ENCODE measurements around the gene CDAN1. TPM values are rescaled to one million over a fixed set of nuclear protein-coding genes. Genes with fewer than 3 reads are reported as not detected.

The CDAN1 gene
- total RNA-seq, 2 experiments from 2014 or later, result 23.2 to 24.7 TPM

DNA sequence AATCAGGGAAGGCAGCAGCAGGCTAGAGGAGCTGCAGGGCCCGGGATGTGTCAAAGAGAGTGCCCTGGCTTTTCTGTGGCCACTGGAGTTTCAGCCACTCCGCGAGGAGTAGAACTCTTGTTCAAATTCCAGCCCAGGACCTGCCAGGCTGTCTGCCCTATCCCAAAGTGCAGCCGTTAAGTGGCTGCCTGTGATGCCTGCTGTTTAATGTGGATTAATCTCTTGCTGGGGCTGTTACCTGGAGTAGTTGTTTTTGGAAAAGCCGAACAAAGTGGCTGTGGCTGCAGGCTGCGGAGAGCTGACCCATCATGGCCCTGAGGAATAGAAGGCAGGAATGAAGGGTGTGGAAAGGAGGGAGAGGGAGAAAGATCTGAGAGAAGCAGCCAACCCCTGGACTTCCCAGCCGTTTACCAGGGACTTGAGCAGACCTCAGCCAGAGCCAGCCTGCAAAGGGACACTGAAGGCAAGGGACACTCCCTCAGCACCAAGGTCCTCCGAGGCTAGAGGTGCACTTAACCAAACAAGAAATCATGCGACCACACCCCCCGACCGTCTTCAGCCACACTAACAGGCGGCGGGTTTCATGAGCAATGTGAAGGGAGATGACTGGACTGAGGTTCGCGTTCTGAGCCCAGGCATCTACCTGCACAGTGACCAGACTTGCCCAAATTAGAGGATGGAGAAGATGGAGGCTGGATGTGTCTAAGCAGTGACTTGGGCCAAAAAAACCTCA lies 4.7 kb downstream of the CDAN1 start:
- peaks cover 69% of the 10 kb centered on the region for H3K36me3 Mint-ChIP-seq (ENCODE audit: low read depth)
- H3K27me3 ChIP-seq (ENCODE audit: control insufficient read depth in 1 of 2, insufficient read depth in 2 of 2, low read length in 2 of 2), result no peaks in the 10 kb centered on the region
- H3K9me3 ChIP-seq (ENCODE audit: control insufficient read depth in 1 of 2, insufficient read depth in 1 of 2, low read length in 2 of 2), result no peaks in the 10 kb centered on the region
- H3K4me1 ChIP-seq (ENCODE audit: insufficient read depth, low read length), result peaks cover 19% of the 10 kb centered on the region
- no peak for ATAC-seq (ENCODE audit: poor library complexity)
- intact Hi-C loops (cut with DNase I, micrococcal nuclease), result loop anchor here (10.0 kb wide), 3 partner anchors 193 to 603 kb away; partner anchors contain the start of genes LCMT2 (in 1 of the 2), SNAP23 (in 1 of the 2), TTBK2 (in 1 of the 2) and ZNF106 (in 1 of the 2)
- peaks cover 14% of the 10 kb centered on the region for H3K4me1 Mint-ChIP-seq (ENCODE audit: low read depth)
- H3K27ac Mint-ChIP-seq, result no peak overlapping the region
- no peaks in the 10 kb centered on the region for H3K9me3 Mint-ChIP-seq
- no peak for DNase-seq
- peak overlapping the region; percentile 72 for H3K4me3 Mint-ChIP-seq
- ChIA-PET POLR2A (no interaction called here), CTCF (no interaction called here)
- H3K27me3 Mint-ChIP-seq, result no peaks in the 10 kb centered on the region
- H3K36me3 ChIP-seq (ENCODE audit: insufficient read depth, low read length), result peaks cover 71% of the 10 kb centered on the region
- H3K4me3 ChIP-seq (ENCODE audit: low read length), result no peak overlapping the region
- no peak overlapping the region for H3K27ac ChIP-seq (ENCODE audit: low read depth in 1 of 2, low read length in 2 of 2)
- TF ChIP-seq, protein P1, sequence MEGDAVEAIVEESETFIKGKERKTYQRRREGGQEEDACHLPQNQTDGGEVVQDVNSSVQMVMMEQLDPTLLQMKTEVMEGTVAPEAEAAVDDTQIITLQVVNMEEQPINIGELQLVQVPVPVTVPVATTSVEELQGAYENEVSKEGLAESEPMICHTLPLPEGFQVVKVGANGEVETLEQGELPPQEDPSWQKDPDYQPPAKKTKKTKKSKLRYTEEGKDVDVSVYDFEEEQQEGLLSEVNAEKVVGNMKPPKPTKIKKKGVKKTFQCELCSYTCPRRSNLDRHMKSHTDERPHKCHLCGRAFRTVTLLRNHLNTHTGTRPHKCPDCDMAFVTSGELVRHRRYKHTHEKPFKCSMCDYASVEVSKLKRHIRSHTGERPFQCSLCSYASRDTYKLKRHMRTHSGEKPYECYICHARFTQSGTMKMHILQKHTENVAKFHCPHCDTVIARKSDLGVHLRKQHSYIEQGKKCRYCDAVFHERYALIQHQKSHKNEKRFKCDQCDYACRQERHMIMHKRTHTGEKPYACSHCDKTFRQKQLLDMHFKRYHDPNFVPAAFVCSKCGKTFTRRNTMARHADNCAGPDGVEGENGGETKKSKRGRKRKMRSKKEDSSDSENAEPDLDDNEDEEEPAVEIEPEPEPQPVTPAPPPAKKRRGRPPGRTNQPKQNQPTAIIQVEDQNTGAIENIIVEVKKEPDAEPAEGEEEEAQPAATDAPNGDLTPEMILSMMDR (IDR thresholded peaks at IDR 0.05), result no peak

- H3K4me1 ChIP-seq (ENCODE audit: insufficient read depth, low read length), result peaks cover 17% of the 10 kb centered on the region
- Mint-ChIP-seq H3K4me3 (peak overlapping the region; percentile 48), H3K36me3 (ENCODE audit: low read depth) (peaks cover 77% of the 10 kb centered on the region), H3K9me3 (no peaks in the 10 kb centered on the region), H3K27ac (no peak overlapping the region), H3K4me1 (ENCODE audit: low read depth) (peaks cover 12% of the 10 kb centered on the region), H3K27me3 (no peaks in the 10 kb centered on the region)
- TF ChIP-seq, protein P1 (IDR thresholded peaks at IDR 0.05), result no peak
- H3K9me3 ChIP-seq (ENCODE audit: control insufficient read depth in 1 of 2, insufficient read depth in 1 of 2, low read length in 2 of 2), result no peaks in the 10 kb centered on the region
- POLR2A ChIA-PET, result no interaction called here
- no peaks in the 10 kb centered on the region for H3K27me3 ChIP-seq (ENCODE audit: control insufficient read depth in 1 of 2, insufficient read depth in 2 of 2, low read length in 2 of 2)
- no peak overlapping the region for H3K27ac ChIP-seq (ENCODE audit: low read depth in 1 of 2, low read length in 2 of 2)
- H3K36me3 ChIP-seq (ENCODE audit: insufficient read depth, low read length), result peaks cover 79% of the 10 kb centered on the region
- CTCF ChIA-PET, result no interaction called here
- DNase-seq (no peak), ATAC-seq (ENCODE audit: poor library complexity) (no peak)
- no peak overlapping the region for H3K4me3 ChIP-seq (ENCODE audit: low read length)
- intact Hi-C loops (cut with DNase I, micrococcal nuclease), result loop anchor here (10.0 kb wide), 3 partner anchors 193 to 603 kb away; partner anchors contain the start of genes LCMT2 (in 1 of the 2), SNAP23 (in 1 of the 2), TTBK2 (in 1 of the 2) and ZNF106 (in 1 of the 2)
These were observed 5.5 kb downstream of the CDAN1 start for GRCh38 chr15:42731461-42731860.

GRCh38 chr15:42730536-42730935 lies 6.4 kb downstream of the CDAN1 start:
- no peak overlapping the region for H3K27ac Mint-ChIP-seq
- intact Hi-C loops (cut with DNase I, micrococcal nuclease), result loop anchor here (10.0 kb wide), 3 partner anchors 194 to 604 kb away; partner anchors contain the start of genes LCMT2 (in 1 of the 2), SNAP23 (in 1 of the 2), TTBK2 (in 1 of the 2) and ZNF106 (in 1 of the 2)
- CTCF ChIA-PET, result no interaction called here

More at GRCh38 chr15:42730536-42730935, 6.4 kb downstream of the CDAN1 start:
- no peaks in the 10 kb centered on the region for H3K27me3 Mint-ChIP-seq
- ATAC-seq (ENCODE audit: poor library complexity) (no peak), DNase-seq (no peak)
- TF ChIP-seq, protein P1 (IDR thresholded peaks at IDR 0.05), result no peak
- Histone ChIP-seq H3K27ac (ENCODE audit: low read depth in 1 of 2, low read length in 2 of 2) (no peak overlapping the region), H3K4me3 (ENCODE audit: low read length) (no peak overlapping the region), H3K4me1 (ENCODE audit: insufficient read depth, low read length) (peaks cover 9% of the 10 kb centered on the region), H3K27me3 (ENCODE audit: control insufficient read depth in 1 of 2, insufficient read depth in 2 of 2, low read length in 2 of 2) (no peaks in the 10 kb centered on the region), H3K9me3 (ENCODE audit: control insufficient read depth in 1 of 2, insufficient read depth in 1 of 2, low read length in 2 of 2) (no peaks in the 10 kb centered on the region), H3K36me3 (ENCODE audit: insufficient read depth, low read length) (peaks cover 89% of the 10 kb centered on the region)
- peaks cover 84% of the 10 kb centered on the region for H3K36me3 Mint-ChIP-seq (ENCODE audit: low read depth)
- POLR2A ChIA-PET, result no interaction called here
- H3K9me3 Mint-ChIP-seq, result no peaks in the 10 kb centered on the region
- H3K4me3 Mint-ChIP-seq, result no peak overlapping the region
- peaks cover 12% of the 10 kb centered on the region for H3K4me1 Mint-ChIP-seq (ENCODE audit: low read depth)
